ENCODE results near the gene SOX13.

DNA sequence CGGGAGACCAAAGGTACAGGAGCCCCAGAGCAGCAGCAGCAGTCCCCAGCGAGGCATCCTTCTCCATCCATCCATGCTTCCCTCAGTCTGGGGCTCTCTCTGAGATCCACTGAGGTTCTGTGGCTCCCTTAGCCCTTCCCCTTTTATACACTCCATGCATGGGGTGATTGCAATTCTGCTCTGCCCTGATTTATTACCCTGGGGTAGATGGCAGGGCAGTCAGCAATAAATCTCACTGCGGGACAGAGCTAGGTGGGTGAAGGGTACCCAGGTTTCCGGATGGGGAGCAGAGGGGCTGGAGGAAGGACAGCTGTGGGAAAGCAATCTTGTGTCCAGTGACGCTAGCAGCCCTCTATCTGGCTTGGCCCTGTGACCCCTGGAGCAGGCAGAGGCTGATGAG is 93.3 kb downstream of the SOX13 start, which contains the start of gene REN:
- no peak for TF ChIP-seq POLR2A (IDR thresholded peaks at IDR 0.05)
- TF ChIP-seq, protein P1, sequence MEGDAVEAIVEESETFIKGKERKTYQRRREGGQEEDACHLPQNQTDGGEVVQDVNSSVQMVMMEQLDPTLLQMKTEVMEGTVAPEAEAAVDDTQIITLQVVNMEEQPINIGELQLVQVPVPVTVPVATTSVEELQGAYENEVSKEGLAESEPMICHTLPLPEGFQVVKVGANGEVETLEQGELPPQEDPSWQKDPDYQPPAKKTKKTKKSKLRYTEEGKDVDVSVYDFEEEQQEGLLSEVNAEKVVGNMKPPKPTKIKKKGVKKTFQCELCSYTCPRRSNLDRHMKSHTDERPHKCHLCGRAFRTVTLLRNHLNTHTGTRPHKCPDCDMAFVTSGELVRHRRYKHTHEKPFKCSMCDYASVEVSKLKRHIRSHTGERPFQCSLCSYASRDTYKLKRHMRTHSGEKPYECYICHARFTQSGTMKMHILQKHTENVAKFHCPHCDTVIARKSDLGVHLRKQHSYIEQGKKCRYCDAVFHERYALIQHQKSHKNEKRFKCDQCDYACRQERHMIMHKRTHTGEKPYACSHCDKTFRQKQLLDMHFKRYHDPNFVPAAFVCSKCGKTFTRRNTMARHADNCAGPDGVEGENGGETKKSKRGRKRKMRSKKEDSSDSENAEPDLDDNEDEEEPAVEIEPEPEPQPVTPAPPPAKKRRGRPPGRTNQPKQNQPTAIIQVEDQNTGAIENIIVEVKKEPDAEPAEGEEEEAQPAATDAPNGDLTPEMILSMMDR (IDR thresholded peaks at IDR 0.05) = no peak

All from uterus (tissue), 2 donors.